Nephron progenitor cell (in vitro differentiated cells): Measurements from ENCODE around the gene FECH.

Source experiments
- DNase-seq: peaks from one replicate; pipeline ENCODE4 v3.0.0; 2021
- H3K27ac Mint-ChIP-seq: 2 replicates; pipeline ENCODE4 v1.8.0; 2021; ENCODE audit warnings: mild to moderate bottlenecking, moderate library complexity, mixed read lengths
- H3K27me3 Mint-ChIP-seq: 2 replicates; pipeline ENCODE4 v1.8.0; 2021; ENCODE audit warnings: mild to moderate bottlenecking, low read depth, mixed read lengths; ENCODE audit not compliant: poor library complexity
- H3K36me3 Mint-ChIP-seq: 2 replicates; pipeline ENCODE4 v1.8.0; 2021; ENCODE audit warnings: low read depth, mixed read lengths
- H3K4me1 Mint-ChIP-seq: 2 replicates; pipeline ENCODE4 v1.8.0; 2021; ENCODE audit warnings: mixed read lengths
- H3K4me3 Mint-ChIP-seq: 2 replicates; pipeline ENCODE4 v1.8.0; 2021; ENCODE audit warnings: mild to moderate bottlenecking, moderate library complexity, mixed read lengths
- H3K9me3 Mint-ChIP-seq: 2 replicates; pipeline ENCODE4 v1.8.0; 2021; ENCODE audit warnings: mild to moderate bottlenecking, moderate library complexity, mixed read lengths
- TF ChIP-seq, protein P1 (sequence below): fragments of 200-600 bp; sonication (generic); IDR thresholded peaks from 2 replicates; pipeline ENCODE4 v1.5.0; 2021; ENCODE audit warnings: antibody characterized with exemption

The FECH gene

DNA sequence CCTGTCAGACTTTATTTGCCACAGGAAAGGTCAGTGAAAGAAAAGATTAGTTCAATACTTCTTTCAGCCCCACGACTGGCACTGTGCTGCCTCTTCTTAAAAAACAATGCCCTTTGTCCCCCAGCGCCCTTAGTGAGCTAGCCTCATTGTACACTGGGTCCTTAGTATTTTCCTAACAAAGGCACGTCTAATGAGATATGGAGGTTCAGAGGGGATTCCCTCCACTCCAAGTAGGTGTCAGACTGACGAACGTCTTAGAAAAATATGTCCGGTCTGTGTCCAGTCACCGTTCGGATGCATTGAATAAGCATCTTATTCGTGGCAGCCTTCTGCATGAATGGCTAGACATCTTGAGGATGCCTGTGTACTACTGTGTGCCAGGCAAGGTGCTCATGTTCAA, 1.1 kb downstream of the FECH start:
- Mint-ChIP-seq H3K27me3 (peaks cover 14% of the 10 kb centered on the region), H3K27ac (no peak overlapping the region), H3K4me1 (peaks cover 25% of the 10 kb centered on the region), H3K9me3 (no peaks in the 10 kb centered on the region), H3K4me3 (peak overlapping the region; percentile 87), H3K36me3 (no peaks in the 10 kb centered on the region)
- no peak for DNase-seq
- TF ChIP-seq, protein P1, sequence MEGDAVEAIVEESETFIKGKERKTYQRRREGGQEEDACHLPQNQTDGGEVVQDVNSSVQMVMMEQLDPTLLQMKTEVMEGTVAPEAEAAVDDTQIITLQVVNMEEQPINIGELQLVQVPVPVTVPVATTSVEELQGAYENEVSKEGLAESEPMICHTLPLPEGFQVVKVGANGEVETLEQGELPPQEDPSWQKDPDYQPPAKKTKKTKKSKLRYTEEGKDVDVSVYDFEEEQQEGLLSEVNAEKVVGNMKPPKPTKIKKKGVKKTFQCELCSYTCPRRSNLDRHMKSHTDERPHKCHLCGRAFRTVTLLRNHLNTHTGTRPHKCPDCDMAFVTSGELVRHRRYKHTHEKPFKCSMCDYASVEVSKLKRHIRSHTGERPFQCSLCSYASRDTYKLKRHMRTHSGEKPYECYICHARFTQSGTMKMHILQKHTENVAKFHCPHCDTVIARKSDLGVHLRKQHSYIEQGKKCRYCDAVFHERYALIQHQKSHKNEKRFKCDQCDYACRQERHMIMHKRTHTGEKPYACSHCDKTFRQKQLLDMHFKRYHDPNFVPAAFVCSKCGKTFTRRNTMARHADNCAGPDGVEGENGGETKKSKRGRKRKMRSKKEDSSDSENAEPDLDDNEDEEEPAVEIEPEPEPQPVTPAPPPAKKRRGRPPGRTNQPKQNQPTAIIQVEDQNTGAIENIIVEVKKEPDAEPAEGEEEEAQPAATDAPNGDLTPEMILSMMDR = no peak

DNA sequence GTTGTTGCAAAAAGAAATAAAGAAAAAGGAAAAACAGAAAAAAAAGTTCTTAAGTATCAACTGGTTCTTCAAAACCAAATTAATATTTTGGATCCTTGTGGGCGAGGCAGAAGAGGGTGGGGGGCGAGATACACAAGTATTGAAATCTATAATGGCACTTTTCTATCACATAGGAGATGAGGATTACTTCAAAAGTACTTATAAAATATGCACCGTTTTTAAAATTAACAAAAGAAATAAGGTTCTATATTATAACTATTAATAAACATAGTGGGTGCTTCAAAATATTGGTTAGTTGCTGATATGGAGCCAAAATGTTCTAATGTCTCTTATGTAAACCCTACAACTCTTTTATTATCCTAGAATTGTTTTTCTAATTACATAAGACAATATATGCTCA, 2.1 kb downstream of the FECH start:
- Mint-ChIP-seq H3K27ac (no peak overlapping the region), H3K4me1 (peaks cover 25% of the 10 kb centered on the region), H3K36me3 (peaks cover 1% of the 10 kb centered on the region), H3K4me3 (peak overlapping the region; percentile 87), H3K9me3 (no peaks in the 10 kb centered on the region), H3K27me3 (peaks cover 14% of the 10 kb centered on the region)
- no peak for DNase-seq
- TF ChIP-seq, protein P1 = no peak

DNA sequence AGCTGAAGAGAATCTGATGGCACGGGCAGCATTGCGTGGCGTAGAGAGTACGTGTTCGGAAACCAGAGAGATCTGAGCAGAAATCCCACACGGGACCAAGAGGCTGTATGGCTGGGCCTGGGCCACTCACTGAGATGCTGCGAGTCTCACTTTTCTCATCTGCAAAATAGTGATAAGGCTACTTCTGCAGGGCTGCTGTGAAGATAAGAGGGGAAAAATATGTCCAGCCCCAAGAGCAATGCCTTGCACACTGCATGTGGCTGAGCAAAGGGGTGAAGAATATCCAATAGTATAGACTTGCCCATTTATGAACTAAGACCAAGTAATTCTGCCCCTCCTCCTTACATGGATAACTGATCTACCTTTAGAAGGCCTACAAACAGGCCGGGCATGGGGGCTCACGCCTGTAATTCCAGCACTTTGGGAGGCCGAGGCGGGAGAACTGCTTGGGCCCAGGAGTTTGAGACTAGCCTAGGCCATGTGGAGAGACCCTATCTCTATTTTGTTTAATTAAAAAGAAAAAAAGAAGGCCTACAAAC, 3.1 kb downstream of the FECH start:
- DNase-seq = no peak
- Mint-ChIP-seq H3K36me3 (peaks cover 4% of the 10 kb centered on the region), H3K4me1 (peaks cover 25% of the 10 kb centered on the region), H3K27me3 (peaks cover 14% of the 10 kb centered on the region), H3K9me3 (no peaks in the 10 kb centered on the region), H3K4me3 (peak overlapping the region; percentile 19), H3K27ac (no peak overlapping the region)
- TF ChIP-seq, protein P1 = no peak

DNA sequence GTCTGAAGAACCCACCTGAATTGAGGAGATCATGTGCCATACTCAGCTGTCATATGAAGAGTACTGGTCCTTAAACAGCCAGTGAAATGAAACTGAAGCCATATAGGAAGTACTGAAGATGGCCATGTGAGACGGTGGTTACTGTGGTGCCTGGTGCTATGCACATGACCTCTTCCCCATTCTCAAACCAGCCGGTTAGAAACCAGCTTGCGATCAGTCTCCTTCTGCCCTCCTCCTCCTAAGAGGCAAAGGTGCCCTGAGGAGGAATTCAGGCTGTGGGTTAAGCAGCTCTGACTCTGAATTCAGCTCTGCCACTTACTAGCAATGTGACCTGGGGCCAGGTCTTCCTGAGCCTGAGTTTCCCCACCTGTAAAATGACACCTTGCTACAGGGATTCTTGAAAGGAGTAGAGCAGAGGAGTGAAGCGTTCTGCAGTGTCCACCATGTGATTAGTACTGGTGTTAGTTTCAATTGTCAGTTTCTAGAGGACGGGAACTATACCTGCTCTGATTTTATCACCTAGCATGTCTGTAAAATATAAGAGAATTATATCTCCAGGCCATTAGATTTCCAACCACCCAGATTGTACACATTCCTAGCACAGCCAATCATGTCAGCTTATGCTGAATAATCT, 5.1 kb downstream of the FECH start:
- Mint-ChIP-seq H3K4me3 (no peak overlapping the region), H3K36me3 (peaks cover 4% of the 10 kb centered on the region), H3K27me3 (peaks cover 14% of the 10 kb centered on the region), H3K4me1 (peaks cover 25% of the 10 kb centered on the region), H3K9me3 (no peaks in the 10 kb centered on the region), H3K27ac (no peak overlapping the region)
- no peak for DNase-seq
- TF ChIP-seq, protein P1 = no peak

DNA sequence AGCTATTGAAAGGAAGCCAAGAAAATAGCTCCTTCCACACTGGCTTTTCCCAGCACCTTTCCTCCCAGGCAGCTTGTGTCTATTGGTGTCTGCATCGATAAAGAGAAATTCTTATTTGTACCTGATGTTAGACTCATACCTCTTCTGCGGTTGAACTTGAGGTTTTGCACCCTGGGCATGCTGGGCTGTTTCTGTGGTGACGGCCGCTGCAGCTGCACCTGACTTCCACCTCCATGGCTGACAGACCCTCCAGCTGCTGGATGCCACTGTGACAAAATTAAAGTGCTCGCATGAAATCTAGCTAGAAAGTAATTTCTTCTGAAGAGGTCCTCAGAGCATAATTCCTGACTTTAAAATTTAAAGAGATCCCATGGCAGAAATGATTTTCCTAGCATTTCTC, 6.6 kb downstream of the FECH start:
- H3K4me3 Mint-ChIP-seq = no peak overlapping the region
- no peak for DNase-seq
- peaks cover 8% of the 10 kb centered on the region for H3K36me3 Mint-ChIP-seq
- H3K27me3 Mint-ChIP-seq = peaks cover 8% of the 10 kb centered on the region
- peaks cover 15% of the 10 kb centered on the region for H3K4me1 Mint-ChIP-seq
- TF ChIP-seq, protein P1 = no peak
- H3K27ac Mint-ChIP-seq = no peak overlapping the region
- no peaks in the 10 kb centered on the region for H3K9me3 Mint-ChIP-seq

DNA sequence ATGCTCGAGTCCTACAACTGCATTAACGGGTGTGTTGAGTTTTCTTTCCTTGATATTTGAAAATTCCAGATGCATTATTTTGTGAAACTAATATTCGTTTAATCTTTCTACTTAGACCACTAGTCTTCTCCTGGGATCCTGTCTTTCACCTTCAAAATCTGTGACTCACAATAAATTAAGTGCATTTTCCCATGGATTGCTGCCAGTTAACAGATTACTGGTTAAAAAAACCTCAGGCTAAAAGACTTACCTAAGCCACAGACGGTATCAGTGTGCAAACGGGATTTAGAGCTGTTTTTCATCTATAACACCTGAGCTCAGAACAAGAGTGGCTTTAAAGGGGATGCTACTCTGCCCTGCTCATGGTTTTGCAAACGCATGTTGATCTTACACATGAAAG, 10.2 kb downstream of the FECH start:
- H3K4me3 Mint-ChIP-seq = no peak overlapping the region
- no peak overlapping the region for H3K27ac Mint-ChIP-seq
- H3K36me3 Mint-ChIP-seq = peaks cover 22% of the 10 kb centered on the region
- no peaks in the 10 kb centered on the region for H3K9me3 Mint-ChIP-seq
- H3K4me1 Mint-ChIP-seq = peaks cover under 1% of the 10 kb centered on the region
- DNase-seq = no peak
- TF ChIP-seq, protein P1 = no peak
- peaks cover 5% of the 10 kb centered on the region for H3K27me3 Mint-ChIP-seq
